D721Med (cell line): ENCODE measurements around the gene TNPO3.
"Not testable (repeated sequence)": the region's sequence is repeated elsewhere in the genome, so short reads cannot be mapped to it uniquely, and the experiment has no call there.

Experiments
- DNase-seq: peaks from one replicate; pipeline ENCODE4 v3.0.0; 2011; ENCODE audit warnings: low spot score; ENCODE audit not compliant: insufficient read length
- FAIRE-seq: peaks from 2 replicates; lab custom pipeline; 2011; peaks lifted over from hg19 to GRCh38; lab: Jason Lieb, UNC
- TF ChIP-seq, protein P1 (sequence below): IDR thresholded peaks from 2 replicates; pipeline ENCODE4 v1.5.1; 2012; ENCODE audit warnings: mild to moderate bottlenecking, control low read depth; ENCODE audit not compliant: insufficient read depth; ENCODE audit errors: missing control alignments

The TNPO3 gene

GRCh38 chr7:128944487-128945236, 110.2 kb downstream of the TNPO3 start:
- no peak for DNase-seq
- TF ChIP-seq, protein P1, sequence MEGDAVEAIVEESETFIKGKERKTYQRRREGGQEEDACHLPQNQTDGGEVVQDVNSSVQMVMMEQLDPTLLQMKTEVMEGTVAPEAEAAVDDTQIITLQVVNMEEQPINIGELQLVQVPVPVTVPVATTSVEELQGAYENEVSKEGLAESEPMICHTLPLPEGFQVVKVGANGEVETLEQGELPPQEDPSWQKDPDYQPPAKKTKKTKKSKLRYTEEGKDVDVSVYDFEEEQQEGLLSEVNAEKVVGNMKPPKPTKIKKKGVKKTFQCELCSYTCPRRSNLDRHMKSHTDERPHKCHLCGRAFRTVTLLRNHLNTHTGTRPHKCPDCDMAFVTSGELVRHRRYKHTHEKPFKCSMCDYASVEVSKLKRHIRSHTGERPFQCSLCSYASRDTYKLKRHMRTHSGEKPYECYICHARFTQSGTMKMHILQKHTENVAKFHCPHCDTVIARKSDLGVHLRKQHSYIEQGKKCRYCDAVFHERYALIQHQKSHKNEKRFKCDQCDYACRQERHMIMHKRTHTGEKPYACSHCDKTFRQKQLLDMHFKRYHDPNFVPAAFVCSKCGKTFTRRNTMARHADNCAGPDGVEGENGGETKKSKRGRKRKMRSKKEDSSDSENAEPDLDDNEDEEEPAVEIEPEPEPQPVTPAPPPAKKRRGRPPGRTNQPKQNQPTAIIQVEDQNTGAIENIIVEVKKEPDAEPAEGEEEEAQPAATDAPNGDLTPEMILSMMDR, result no peak
- no peak for FAIRE-seq

- FAIRE-seq, DNase-seq: not testable (repeated sequence)
These were observed 111.7 kb downstream of the TNPO3 start for GRCh38 chr7:128943251-128943650.

- FAIRE-seq, result no peak
- DNase-seq, result no peak
- TF ChIP-seq, protein P1, result no peak
These were observed 112.9 kb downstream of the TNPO3 start for GRCh38 chr7:128941946-128942526.

DNA sequence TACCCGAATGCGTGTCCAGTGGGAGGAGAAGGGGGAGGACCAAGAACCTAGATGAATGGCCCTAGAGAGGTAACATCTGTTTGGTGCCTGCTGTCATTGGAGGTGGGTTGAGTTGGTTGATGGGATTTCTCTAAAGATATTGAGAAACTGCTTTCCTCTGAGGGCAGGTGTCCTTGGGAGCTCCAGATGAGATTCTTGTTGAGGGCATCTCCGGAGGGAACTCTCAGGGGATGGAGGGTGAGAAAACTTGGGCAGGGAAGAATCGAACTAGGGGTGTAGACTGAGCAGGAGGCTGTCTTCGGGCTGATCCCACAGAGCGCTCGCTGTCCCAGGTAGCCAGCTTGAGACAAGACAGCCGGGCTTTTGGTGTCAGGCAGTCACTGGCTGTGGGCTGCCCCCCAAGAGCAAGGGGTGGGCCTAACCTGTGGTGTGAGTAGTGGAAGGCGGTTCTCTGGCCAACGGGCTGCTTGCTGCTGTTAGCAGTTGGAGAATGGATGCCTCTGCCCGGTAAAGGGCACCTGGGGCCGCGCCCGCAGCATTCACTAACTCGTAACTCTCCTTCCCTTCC, 113.5 kb downstream of the TNPO3 start:
- no peak for DNase-seq
- TF ChIP-seq, protein P1, result no peak
- FAIRE-seq, result no peak

DNA sequence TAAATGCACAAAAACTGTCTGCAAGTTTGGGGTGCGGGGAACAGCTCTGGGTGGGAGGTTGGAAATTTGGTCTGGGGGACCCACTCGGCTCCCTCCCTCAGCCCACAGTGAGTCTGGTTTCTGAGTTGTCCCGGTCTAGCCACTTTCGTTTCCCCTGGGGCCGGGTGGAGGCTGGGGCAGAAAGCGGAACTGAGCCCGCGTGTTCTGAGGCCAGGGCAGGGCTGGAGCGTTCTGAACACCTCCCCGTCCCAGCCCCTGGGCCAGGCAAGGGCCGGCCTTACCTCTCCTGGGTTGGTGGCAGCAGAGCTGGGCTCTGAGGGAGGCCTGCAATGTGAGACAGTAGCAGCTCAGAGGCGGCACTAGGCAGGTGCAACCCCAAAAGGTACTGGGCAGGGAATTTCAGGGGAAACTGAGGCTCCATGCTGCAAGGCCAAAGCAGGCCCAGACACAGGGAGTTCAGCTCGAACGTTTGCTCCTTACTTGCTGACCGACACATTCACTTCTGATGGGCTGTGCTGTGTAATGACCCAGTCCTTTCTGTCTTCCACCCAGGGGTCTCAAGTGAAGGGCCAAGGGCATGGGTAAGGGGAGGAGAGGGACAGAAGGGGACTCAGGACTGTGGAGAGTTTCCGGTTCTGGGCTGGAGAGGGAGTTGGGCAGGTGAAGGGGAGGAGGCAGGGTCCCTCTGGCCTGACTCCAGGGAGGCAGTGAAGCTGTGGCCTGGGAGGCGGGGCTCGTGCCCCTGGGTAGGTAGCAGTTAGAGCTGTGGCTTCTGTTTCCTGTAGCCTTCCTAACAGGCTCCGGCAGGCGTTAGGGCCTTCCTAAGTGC, 114.2 kb downstream of the TNPO3 start:
- DNase-seq, result no peak
- no peak for FAIRE-seq
- TF ChIP-seq, protein P1, result no peak

- FAIRE-seq, result no peak
- TF ChIP-seq, protein P1, result no peak
- no peak for DNase-seq
These were observed 115.0 kb downstream of the TNPO3 start for GRCh38 chr7:128939861-128940410.
